H1 (cell line): Measurements from ENCODE around the gene EML1. TPM values are rescaled to one million over a fixed set of nuclear protein-coding genes. Genes with fewer than 3 reads are reported as not detected.
A peak's percentile ranks its signal among the peaks of the same experiment; 100 is the strongest.

Experiments
- ASH2L ChIP-seq: fragments of 200-600, 300-600 bp; sonication (generic); IDR thresholded peaks from one replicate; pipeline ENCODE4 v1.7.1; 2017; ENCODE audit warnings: low read length
- CTCF ChIP-seq, 3 experiments: IDR thresholded peaks; 1 replicate in 2 of 3; 2 replicates in 1 of 3; pipeline versions ENCODE4 v1.5.1 to v1.6.1; 2011; ENCODE audit warnings: low read length in 3 of 3, mild to moderate bottlenecking in 3 of 3, inconsistent platforms in 2 of 3, low read depth in 1 of 3, moderate library complexity in 1 of 3; ENCODE audit not compliant: insufficient read depth in 1 of 3; ENCODE audit errors: control extremely low read depth in 1 of 3
- MAX ChIP-seq: IDR thresholded peaks from 2 replicates; pipeline ENCODE4 v1.6.1; 2012; ENCODE audit warnings: inconsistent platforms
- POLR2AphosphoS5 ChIP-seq: IDR thresholded peaks from 2 replicates; pipeline ENCODE4 v1.6.1; 2011; ENCODE audit warnings: low read depth, low read length
- RBBP5 ChIP-seq: IDR thresholded peaks from 2 replicates; pipeline ENCODE4 v1.7.1; 2012; ENCODE audit warnings: low read depth, mild to moderate bottlenecking, inconsistent platforms, low read length, moderate library complexity, borderline replicate concordance
- SIN3A ChIP-seq, 2 experiments: IDR thresholded peaks in 1 of 2; conservative IDR thresholded peaks in 1 of 2; 2 replicates each; pipeline ENCODE4 v1.6.1; 2011 to 2012; ENCODE audit warnings: low read length in 2 of 2, improper control_type of control experiment in 1 of 2, low read depth in 1 of 2, mild to moderate bottlenecking in 1 of 2
- SIX5 ChIP-seq: IDR thresholded peaks from 2 replicates; pipeline ENCODE4 v1.6.1; 2011; ENCODE audit warnings: mild to moderate bottlenecking, low read depth, low read length
- SRF ChIP-seq: IDR thresholded peaks from 2 replicates; pipeline ENCODE4 v1.6.1; 2011; ENCODE audit warnings: mild to moderate bottlenecking, low read depth, low read length, moderate library complexity
- TAF1 ChIP-seq: IDR thresholded peaks from 2 replicates; pipeline ENCODE4 v1.6.1; 2011; ENCODE audit warnings: mild to moderate bottlenecking, low read depth, low read length
- TBP ChIP-seq: IDR thresholded peaks from 2 replicates; pipeline ENCODE4 v1.6.1; 2011; ENCODE audit warnings: low read depth, low read length, improper control_type of control experiment
- USF2 ChIP-seq: IDR thresholded peaks from 2 replicates; pipeline ENCODE4 v1.6.1; 2011; ENCODE audit warnings: low read length, improper control_type of control experiment
- polyA plus RNA-seq, 7 experiments: library from polyadenylated mRNA; depleted of rRNA in 3 of 7; stranded (reverse) in 5 of 7; unstranded in 2 of 7; fragments of >200 nt in 5 of 7; fragments of 200-250 nt in 2 of 7; gene quantifications; 1 replicate in 5 of 7; 2 replicates in 1 of 7; 4 replicates in 1 of 7; pipeline versions ENCODE4 v1.2.1 to v1.2.3, GENCODE V29; 2011 to 2013; ENCODE audit warnings: missing spikeins in 2 of 7, mixed read lengths in 2 of 7
- total RNA-seq: library from RNA; stranded (reverse); fragmentation: NEBNext Ultra II Directional; extraction: Animal tissue kit (Norgen Biotek cat#: 25700); gene quantifications from 2 replicates; pipeline ENCODE4 v1.2.1, GENCODE V29; 2021
- TF ChIP-seq, protein P1 (sequence below): IDR thresholded peaks from 2 replicates; pipeline ENCODE4 v1.6.1; 2011; ENCODE audit warnings: low read depth, mild to moderate bottlenecking, low read length; ENCODE audit not compliant: insufficient read depth

The EML1 gene
- total and polyA plus RNA-seq, 2 of the 8 experiments (the other 6 are each of a cell fraction or from before 2014, with no cell fraction given) = 11.1 to 24.7 TPM

GRCh38 chr14:99971087-99971940 lies 178.1 kb downstream of the EML1 start (continued):
- TF ChIP-seq MAX = peak; percentile 95
- TF ChIP-seq, protein P1, sequence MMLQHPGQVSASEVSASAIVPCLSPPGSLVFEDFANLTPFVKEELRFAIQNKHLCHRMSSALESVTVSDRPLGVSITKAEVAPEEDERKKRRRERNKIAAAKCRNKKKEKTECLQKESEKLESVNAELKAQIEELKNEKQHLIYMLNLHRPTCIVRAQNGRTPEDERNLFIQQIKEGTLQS = 0 out of 2 replicates have a peak, but pooled peaks have one; percentile 15
- 0 out of 2 replicates have a peak, but pooled peaks have one; percentile 31 for TF ChIP-seq TBP
- no peak for TF ChIP-seq SIX5
- TF ChIP-seq SRF = no peak
- no peak for TF ChIP-seq ASH2L
- peak; percentile 78; the same call in 1 of the 2 replicates for TF ChIP-seq POLR2AphosphoS5
- peak; percentile 46; the same call in 1 of the 2 replicates for TF ChIP-seq USF2
- peak; percentile 43; the same call in 1 of the 2 replicates for TF ChIP-seq RBBP5
- TF ChIP-seq TAF1 = peak; percentile 75
- 0 out of 4 replicates have a peak, but pooled peaks of 1 of the 3 experiments have one; percentile 1 for TF ChIP-seq CTCF (IDR thresholded peaks at IDR 0.05; ENCODE audit: control extremely low read depth in 1 of 3, insufficient read depth in 1 of 3, low read depth in 1 of 3, low read length in 3 of 3)
- TF ChIP-seq SIN3A (conservative IDR thresholded peaks at IDR 0.05 in 1 of 2, IDR thresholded peaks at IDR 0.05 in 1 of 2; ENCODE audit: low read depth in 1 of 2, low read length in 2 of 2) = peak; percentile 8 to 61; a peak in 1 of 4 replicates
